IMR-90 (cell line): Measurements from ENCODE around the gene SINHCAF. TPM values are rescaled to one million over a fixed set of nuclear protein-coding genes. Genes with fewer than 3 reads are reported as not detected.

Experiments
- ATAC-seq: fragments of 200-7000 bp; cut with Tn5 transposase; 2 replicates; pipeline ENCODE4 v1.9.1; 2020; ENCODE audit warnings: low read depth, mild to moderate bottlenecking, moderate library complexity
- Bru-seq: library from RNA; stranded (reverse); fragments of 400-500 nt; gene quantifications from one replicate; lab custom pipeline; 2021; lab: Mats Ljungman, UMichigan
- BruChase-seq, 2 experiments: library from RNA; stranded (reverse); fragments of 400-500 nt; gene quantifications; one replicate each; lab custom pipeline; 2021; lab: Mats Ljungman, UMichigan
- BruUV-seq: library from RNA; stranded (reverse); fragments of 400-500 nt; replicated peaks from 2 replicates; lab custom pipeline; 2021; lab: Mats Ljungman, UMichigan
- CTCF ChIA-PET: fragments of 300-600 bp; formaldehyde crosslinking; extraction: SDS; loops from one replicate; lab custom pipeline; 2021; ENCODE audit warnings: antibody characterized with exemption; lab: Yijun Ruan, JAX
- POLR2A ChIA-PET: fragments of 300-600 bp; sonication (Branson Sonifier 250); formaldehyde crosslinking; loops from one replicate; lab custom pipeline; 2022; ENCODE audit warnings: antibody characterized with exemption; ENCODE audit not compliant: unreplicated experiment; lab: Charles Lee
- DNase-seq: peaks from one replicate; pipeline ENCODE4 v3.0.0; 2013
- H2AFZ ChIP-seq: replicated peaks from 2 replicates; pipeline ENCODE3; 2013; ENCODE audit warnings: low read length, mild to moderate bottlenecking; ENCODE audit not compliant: poor library complexity
- H2AK5ac ChIP-seq: 2 replicates; pipeline ENCODE4 v1.6.1; 2013; ENCODE audit warnings: low read depth, low read length, inconsistent platforms
- H2AK9ac ChIP-seq: replicated peaks from 2 replicates; pipeline ENCODE3; 2013; ENCODE audit warnings: mild to moderate bottlenecking, low read depth, low read length, moderate library complexity; ENCODE audit not compliant: poor library complexity
- H2BK120ac ChIP-seq: 2 replicates; pipeline ENCODE4 v1.6.1; 2013; ENCODE audit warnings: low read depth, low read length, inconsistent platforms
- H2BK15ac ChIP-seq: 3 replicates; pipeline ENCODE4 v1.6.1; 2013; ENCODE audit warnings: low read depth, low read length, inconsistent platforms
- H2BK20ac ChIP-seq: 2 replicates; pipeline ENCODE4 v1.6.1; 2013; ENCODE audit warnings: low read depth, mild to moderate bottlenecking, inconsistent platforms, low read length, moderate library complexity
- H2BK5ac ChIP-seq: 2 replicates; pipeline ENCODE4 v1.6.1; 2013; ENCODE audit warnings: mild to moderate bottlenecking, low read depth, low read length, inconsistent platforms; ENCODE audit not compliant: poor library complexity, severe bottlenecking
- H3K14ac ChIP-seq: replicated peaks from 2 replicates; pipeline ENCODE4 v1.6.1; 2013; ENCODE audit warnings: low read depth, low read length, inconsistent platforms
- H3K18ac ChIP-seq: 2 replicates; pipeline ENCODE4 v1.6.1; 2013; ENCODE audit warnings: low read depth, low read length, control low read depth
- H3K23ac ChIP-seq: 2 replicates; pipeline ENCODE4 v1.6.1; 2013; ENCODE audit warnings: low read depth, low read length, inconsistent platforms
- H3K27ac ChIP-seq: 2 replicates; pipeline ENCODE4 v1.5.1; 2013; ENCODE audit warnings: mild to moderate bottlenecking, control low read depth, low read length; ENCODE audit not compliant: insufficient read depth
- H3K27me3 ChIP-seq: 2 replicates; pipeline ENCODE4 v1.6.1; 2013; ENCODE audit warnings: low read length; ENCODE audit not compliant: control insufficient read depth, insufficient read depth
- H3K36me3 ChIP-seq: 2 replicates; pipeline ENCODE4 v1.6.1; 2013; ENCODE audit warnings: low read length, mixed read lengths; ENCODE audit not compliant: control insufficient read depth, insufficient read depth
- H3K4ac ChIP-seq: 2 replicates; pipeline ENCODE4 v1.6.1; 2013; ENCODE audit warnings: low read depth, low read length, inconsistent platforms
- H3K4me1 ChIP-seq: 2 replicates; pipeline ENCODE4 v1.6.1; 2013; ENCODE audit warnings: low read length, mixed read lengths; ENCODE audit not compliant: control insufficient read depth, insufficient read depth
- H3K4me2 ChIP-seq: 2 replicates; pipeline ENCODE4 v1.6.1; 2013; ENCODE audit warnings: low read depth, mild to moderate bottlenecking, control low read depth, low read length, moderate library complexity
- H3K4me3 ChIP-seq: 2 replicates; pipeline ENCODE4 v1.5.1; 2013; ENCODE audit warnings: low read depth, mild to moderate bottlenecking, control low read depth, low read length, moderate library complexity; ENCODE audit not compliant: insufficient read depth
- H3K56ac ChIP-seq: 2 replicates; pipeline ENCODE4 v1.6.1; 2013; ENCODE audit warnings: low read length, inconsistent platforms; ENCODE audit not compliant: insufficient read depth; ENCODE audit errors: extremely low read depth
- H3K79me1 ChIP-seq, 2 experiments: 2 replicates each; pipeline ENCODE4 v1.6.1; 2013; ENCODE audit warnings: low read length in 2 of 2, inconsistent platforms in 1 of 2, low read depth in 1 of 2
- H3K9ac ChIP-seq: 2 replicates; pipeline ENCODE4 v1.6.1; 2013; ENCODE audit warnings: low read depth, low read length, control low read depth
- H3K9me1 ChIP-seq: 2 replicates; pipeline ENCODE4 v1.6.1; 2013; ENCODE audit warnings: low read length, inconsistent platforms; ENCODE audit not compliant: insufficient read depth
- H3K9me3 ChIP-seq: 2 replicates; pipeline ENCODE4 v1.6.1; 2013; ENCODE audit warnings: low read length; ENCODE audit not compliant: control insufficient read depth, insufficient read depth
- H4K20me1 ChIP-seq: 2 replicates; pipeline ENCODE4 v1.6.1; 2013; ENCODE audit warnings: low read length, inconsistent platforms; ENCODE audit not compliant: insufficient read depth
- H4K5ac ChIP-seq: 2 replicates; pipeline ENCODE4 v1.6.1; 2013; ENCODE audit warnings: mild to moderate bottlenecking, low read depth, low read length, control low read depth
- H4K8ac ChIP-seq, 2 experiments: 2 replicates each; pipeline ENCODE4 v1.6.1; 2013; ENCODE audit warnings: low read depth in 2 of 2, low read length in 2 of 2, control low read depth in 1 of 2, inconsistent platforms in 1 of 2
- H4K91ac ChIP-seq: 2 replicates; pipeline ENCODE4 v1.6.1; 2013; ENCODE audit warnings: low read depth, low read length, inconsistent platforms; ENCODE audit not compliant: insufficient read depth
- BHLHE40 ChIP-seq: fragments of 150-350 bp; IDR thresholded peaks from 2 replicates; pipeline ENCODE4 v1.6.1; 2016; ENCODE audit warnings: mild to moderate bottlenecking, low read depth, low read length
- CEBPB ChIP-seq: IDR thresholded peaks from 2 replicates; pipeline ENCODE4 v1.6.1; 2012; ENCODE audit warnings: low read depth, low read length, improper control_type of control experiment
- CHD1 ChIP-seq: IDR thresholded peaks from 2 replicates; pipeline ENCODE4 v1.6.1; 2012; ENCODE audit warnings: low read depth, low read length, improper control_type of control experiment
- CTCF ChIP-seq: conservative IDR thresholded peaks from 2 replicates; pipeline ENCODE4 v1.5.1; 2012; ENCODE audit warnings: mild to moderate bottlenecking, low read depth, low read length, improper control_type of control experiment
- ELK1 ChIP-seq: fragments of 150-350 bp; IDR thresholded peaks from 2 replicates; pipeline ENCODE4 v1.6.1; 2016; ENCODE audit warnings: low read depth, mild to moderate bottlenecking, low read length, moderate library complexity, borderline replicate concordance
- FOS ChIP-seq: fragments of 150-350 bp; IDR thresholded peaks from 2 replicates; pipeline ENCODE4 v1.6.1; 2016; ENCODE audit warnings: low read depth, low read length
- MAZ ChIP-seq: IDR thresholded peaks from 2 replicates; pipeline ENCODE4 v1.6.1; 2012; ENCODE audit warnings: low read depth, mild to moderate bottlenecking, low read length, improper control_type of control experiment, moderate library complexity, borderline replicate concordance
- NFE2L2 ChIP-seq: fragments of 150-350 bp; IDR thresholded peaks from 2 replicates; pipeline ENCODE4 v1.6.1; 2016; ENCODE audit warnings: low read depth, mild to moderate bottlenecking, low read length
- POLR2A ChIP-seq: IDR thresholded peaks from 2 replicates; pipeline ENCODE4 v1.6.1; 2012; ENCODE audit warnings: mild to moderate bottlenecking, low read depth, low read length
- RFX5 ChIP-seq: IDR thresholded peaks from 2 replicates; pipeline ENCODE4 v1.8.0; 2012; ENCODE audit warnings: low read depth, mild to moderate bottlenecking, low read length, moderate library complexity
- USF2 ChIP-seq: fragments of 150-350 bp; IDR thresholded peaks from 2 replicates; pipeline ENCODE4 v1.6.1; 2017; ENCODE audit warnings: mild to moderate bottlenecking, antibody characterized with exemption, low read length, low read depth
- WGBS, 2 experiments: methylation state at CpG; one replicate each; pipeline versions ENCODE4 v1.1.5 to v1.1.7; 2013; ENCODE audit warnings: missing lambda C conversion rate in 2 of 2; ENCODE audit not compliant: insufficient read length in 1 of 2; ENCODE audit errors: extremely low coverage in 2 of 2; 5-methylcytosine and 5-hydroxymethylcytosine counted together
- dilution Hi-C: fragments of 300-500 bp; cut with HindIII; formaldehyde crosslinking; loops from one replicate; pipeline ENCODE4 v1.14.3; 2018; ENCODE audit warnings: low sequenced_read_pairs; ENCODE audit not compliant: unreplicated experiment
- in situ Hi-C: fragments of 300-500 bp; cut with MboI; formaldehyde crosslinking; loops from 3 replicates; pipeline ENCODE4 v1.14.3; 2019; ENCODE audit warnings: low sequenced_read_pairs, inconsistent platforms, mixed read lengths
- intact Hi-C: fragments of 100-400 bp; cut with micrococcal nuclease; formaldehyde crosslinking; loops from 2 replicates; pipeline ENCODE4 v1.10.0; 2022
- long read RNA-seq: library from polyadenylated mRNA; unstranded; transcript quantifications from one replicate; pipeline ENCODE4 v2.0.0, GENCODE V29; 2021; ENCODE audit not compliant: unreplicated experiment
- polyA plus RNA-seq, 3 experiments: library from polyadenylated mRNA; depleted of rRNA; stranded (reverse); fragments of >200 nt; gene quantifications; 2 replicates each; pipeline ENCODE4 v1.2.3, GENCODE V29; 2012; ENCODE audit warnings: low replicate concordance in 1 of 3
- total RNA-seq: library from RNA; depleted of rRNA; stranded (reverse); fragments of >200 nt; gene quantifications from 2 replicates; pipeline ENCODE4 v1.2.3, GENCODE V29; 2012; rRNA removed

Gene SINHCAF
- 30.8 and 43.3 TPM in 2 replicates for total RNA-seq
- 14.5 and 21.6 TPM in 2 replicates for polyA plus RNA-seq (2012; rRNA removed)
- 2.6 and 6.0 TPM in 2 replicates for polyA plus RNA-seq (2012; cell fraction: cytosol; rRNA removed)
- polyA plus RNA-seq (2012; cell fraction: nucleus; rRNA removed; ENCODE audit: low replicate concordance), result 1.9 and 14.5 TPM in 2 replicates
- Bru-seq, nascent RNA, result percentile 80 among the genes with signal in this experiment
- percentile 59 among the genes with signal in this experiment for BruChase-seq, experiment 1, labeled RNA remaining after a 6-hour chase
- percentile 63 among the genes with signal in this experiment for BruChase-seq, experiment 2, labeled RNA remaining after a 2-hour chase
- long read RNA-seq, transcript SINHCAF-203 (6 exons, 1,555 nt), result minor isoform, 6 of 25 reads
- long read RNA-seq, transcript SINHCAF-201 (6 exons, 3,163 nt), result major isoform, 13 of 25 reads
- long read RNA-seq, partial matches to known transcripts, result 1 of 25 reads
- long read RNA-seq, other reads (novel, unspliced or antisense), result 5 of 25 reads

- POLR2A ChIA-PET, result interaction anchor here (0.5 to 0.6 kb wide), 3 partner anchors 9 to 50 kb away, joined by 3 to 4 read pairs (median 4); no protein-coding TSS in a partner anchor
- ATAC-seq, result peak; percentile 71
- Histone ChIP-seq H3K4me1 (no peaks in the 10 kb centered on the region; the same call in 1 of the 2 replicates), H4K8ac (peak within 1 kb of the TSS; percentile 53 to 80), H3K4me2 (peak within 1 kb of the TSS; percentile 92), H3K9ac (peak within 1 kb of the TSS; percentile 91), H3K9me3 (no peaks in the 10 kb centered on the region), H2AK5ac (peak within 1 kb of the TSS; percentile 44), H3K36me3 (no peaks in the 10 kb centered on the region), H3K9me1 (no peaks in the 10 kb centered on the region), H2BK120ac (peak within 1 kb of the TSS; percentile 22), H3K4ac (peak within 1 kb of the TSS; percentile 78), H2AFZ (peak within 1 kb of the TSS; percentile 87), H3K27me3 (no peaks in the 10 kb centered on the region), H4K91ac (peak within 1 kb of the TSS; percentile 88), H2BK15ac (peak within 1 kb of the TSS; percentile 10; the same call in 2 of the 3 replicates), H2BK20ac (no peak within 1 kb of the TSS), H3K79me1 (peaks cover 0 to 28% of the 10 kb centered on the region in 2 experiments; a peak in 3 of 4 replicates), H4K5ac (peak within 1 kb of the TSS; percentile 17), H3K23ac (peak within 1 kb of the TSS; percentile 98), H3K27ac (peak within 1 kb of the TSS; percentile 79), H3K56ac (peak within 1 kb of the TSS; percentile 79), H2BK5ac (peak within 1 kb of the TSS; percentile 76), H3K18ac (peak within 1 kb of the TSS; percentile 35; the same call in 1 of the 2 replicates), H4K20me1 (peaks cover 5% of the 10 kb centered on the region; the same call in 1 of the 2 replicates), H3K14ac (peak within 1 kb of the TSS; percentile 91), H2AK9ac (peak within 1 kb of the TSS; percentile 80), H3K4me3 (peak within 1 kb of the TSS; percentile 71)
- intact Hi-C loops (loop anchor here (2.0 to 5.0 kb wide), 2 partner anchors 41 to 77 kb away; no protein-coding TSS in a partner anchor), in situ Hi-C loops (no loop called here), dilution Hi-C loops (no loop called here)
- BruUV-seq, result no TSS peak
- 0% methylated on average over 16 of the region's 55 CpGs; no CpG with 5 or more reads in 1 of the 2 experiments for WGBS, 2 experiments
- CTCF ChIA-PET, result no interaction called here
- peak; percentile 96 for DNase-seq
- TF ChIP-seq NFE2L2 (no peak), CHD1 (no peak), POLR2A (peak; percentile 79; the same call in 1 of the 2 replicates), CTCF (no peak), MAZ (peak; percentile 79; the same call in 1 of the 2 replicates), ELK1 (no peak), FOS (no peak), USF2 (no peak), RFX5 (peak; percentile 88), BHLHE40 (no peak), CEBPB (no peak)
Observed at GRCh38 chr12:31325877-31326631, at the start of gene SINHCAF. Gene SINHCAF, minus strand, starts transcription at chr12:31326150. Its CDS starts 27,946 bp downstream, at chr12:31298204.
